HUES64 (cell line): Measurements from ENCODE around the gene RGS19.

Experiments used
- H3K27ac ChIP-seq: 2 replicates; pipeline ENCODE4 v1.7.0; 2013; ENCODE audit warnings: low read depth, low read length, inconsistent platforms
- H3K27me3 ChIP-seq: 2 replicates; pipeline ENCODE4 v1.6.1; 2013; ENCODE audit warnings: mild to moderate bottlenecking, low read length; ENCODE audit not compliant: insufficient read depth
- H3K36me3 ChIP-seq: 2 replicates; pipeline ENCODE4 v1.6.1; 2013; ENCODE audit warnings: mild to moderate bottlenecking, low read length; ENCODE audit not compliant: insufficient read depth
- H3K4me1 ChIP-seq: 2 replicates; pipeline ENCODE4 v1.6.1; 2013; ENCODE audit warnings: mild to moderate bottlenecking, low read length, moderate library complexity; ENCODE audit not compliant: insufficient read depth
- H3K4me3 ChIP-seq: 2 replicates; pipeline ENCODE4 v1.5.1; 2013; ENCODE audit warnings: mild to moderate bottlenecking, low read length, moderate library complexity
- H3K9ac ChIP-seq: 2 replicates; pipeline ENCODE4 v1.6.1; 2013; ENCODE audit warnings: mild to moderate bottlenecking, low read depth, low read length
- H3K9me3 ChIP-seq: 2 replicates; pipeline ENCODE4 v1.6.1; 2013; ENCODE audit warnings: low read depth, low read length; ENCODE audit not compliant: insufficient read depth
- WGBS: fragments of 150-250, 120-280 bp; methylation state at CpG from one replicate; pipeline ENCODE4 v1.1.7; 2013; ENCODE audit warnings: missing lambda C conversion rate; 5-methylcytosine and 5-hydroxymethylcytosine counted together

The RGS19 gene

DNA sequence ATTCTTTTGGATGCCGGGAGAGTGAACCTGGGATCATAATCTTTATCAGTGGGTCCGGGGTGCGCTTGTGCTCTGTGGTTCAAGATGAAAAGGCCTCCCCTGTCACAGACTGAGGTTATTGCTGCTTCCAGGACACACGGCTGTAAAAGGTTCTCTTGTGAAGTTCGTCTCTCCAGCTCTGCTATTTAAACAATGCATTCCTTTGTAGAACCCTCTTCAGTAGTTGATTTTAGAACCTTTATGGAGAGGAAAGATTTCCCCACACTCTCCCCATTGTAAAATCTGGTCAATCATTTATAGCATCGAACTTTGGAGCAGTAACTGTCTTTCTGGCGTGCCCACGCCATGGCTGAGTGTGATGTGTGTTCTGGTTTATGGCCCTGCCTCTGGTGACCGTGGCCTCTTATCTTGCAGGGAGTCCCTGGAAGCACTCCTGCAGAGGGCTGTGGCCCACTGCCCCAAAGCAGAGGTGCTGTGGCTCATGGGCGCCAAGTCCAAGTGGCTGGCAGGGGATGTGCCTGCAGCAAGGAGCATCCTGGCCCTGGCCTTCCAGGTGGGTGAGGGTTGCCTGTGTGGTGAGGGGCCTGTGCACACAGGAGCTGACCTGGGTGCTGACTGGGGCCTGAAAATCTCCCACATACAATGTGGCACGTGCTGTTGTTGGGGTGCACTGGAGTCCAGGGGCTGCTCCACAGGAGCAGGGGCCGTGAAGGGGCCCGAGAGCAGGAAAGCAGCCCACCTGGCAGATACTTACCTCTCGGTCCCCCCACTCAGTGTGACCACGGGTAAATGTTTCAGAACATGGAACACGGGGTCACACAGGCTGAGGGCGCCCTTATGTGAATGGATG is 55.0 kb downstream of the RGS19 start:
- Histone ChIP-seq H3K4me1 (no peaks in the 10 kb centered on the region), H3K36me3 (peaks cover 90% of the 10 kb centered on the region), H3K9ac (no peak overlapping the region), H3K27me3 (no peaks in the 10 kb centered on the region), H3K4me3 (no peak overlapping the region), H3K9me3 (no peaks in the 10 kb centered on the region), H3K27ac (no peak overlapping the region)
- WGBS = 93% methylated on average over 17 of the region's 17 CpGs

DNA sequence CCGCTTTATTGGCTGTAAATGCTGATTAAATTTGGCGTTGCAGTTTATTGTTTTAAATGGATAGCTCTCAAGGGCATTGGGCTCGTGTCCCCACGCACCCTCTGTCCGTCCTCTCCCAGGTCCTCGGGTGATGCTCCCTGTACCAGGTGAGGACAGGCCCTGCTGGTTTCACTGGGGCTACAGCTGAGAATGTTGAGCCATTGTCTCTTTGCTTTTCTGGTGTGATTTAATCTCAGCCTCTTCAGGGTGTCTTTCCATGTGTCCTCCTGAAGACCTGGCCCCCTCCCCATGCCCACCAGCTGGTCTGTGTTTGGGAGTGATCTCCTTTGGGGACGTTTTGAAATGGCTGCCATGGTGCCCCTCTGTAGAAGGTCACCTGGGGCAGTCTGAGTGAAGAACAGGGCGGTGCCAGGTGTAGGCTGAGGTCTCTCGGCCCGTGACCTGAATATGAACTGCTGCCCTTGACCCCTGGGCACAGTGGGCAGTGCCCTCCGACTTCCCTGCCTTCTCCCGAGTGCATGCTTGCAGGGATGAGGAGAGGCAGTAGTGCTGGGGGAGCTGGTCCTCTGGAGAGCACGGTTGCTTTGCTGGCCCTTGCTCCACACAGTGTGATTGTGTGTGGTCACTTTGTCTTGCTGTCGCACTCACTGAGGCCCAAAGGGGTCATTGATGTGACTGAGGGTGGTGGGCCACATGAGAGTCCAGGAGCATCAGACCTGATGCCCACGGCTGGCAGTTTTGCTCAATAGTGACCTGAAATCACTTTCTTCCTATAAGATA is 55.8 kb downstream of the RGS19 start:
- H3K36me3 ChIP-seq = peaks cover 89% of the 10 kb centered on the region
- no peaks in the 10 kb centered on the region for H3K27me3 ChIP-seq
- no peak overlapping the region for H3K4me3 ChIP-seq
- H3K9ac ChIP-seq = no peak overlapping the region
- no peaks in the 10 kb centered on the region for H3K4me1 ChIP-seq
- 93% methylated on average over 15 of the region's 15 CpGs for WGBS
- no peaks in the 10 kb centered on the region for H3K9me3 ChIP-seq
- H3K27ac ChIP-seq = no peak overlapping the region
